GM18517 (cell line): ENCODE measurements around the gene EPHB2.

Source experiments
- ATAC-seq: cut with Tn5 transposase; IDR thresholded peaks from one replicate; pipeline ENCODE4 v1.9.1; 2021; ENCODE audit warnings: mild to moderate bottlenecking, moderate library complexity; ENCODE audit not compliant: unreplicated experiment

Gene EPHB2

DNA sequence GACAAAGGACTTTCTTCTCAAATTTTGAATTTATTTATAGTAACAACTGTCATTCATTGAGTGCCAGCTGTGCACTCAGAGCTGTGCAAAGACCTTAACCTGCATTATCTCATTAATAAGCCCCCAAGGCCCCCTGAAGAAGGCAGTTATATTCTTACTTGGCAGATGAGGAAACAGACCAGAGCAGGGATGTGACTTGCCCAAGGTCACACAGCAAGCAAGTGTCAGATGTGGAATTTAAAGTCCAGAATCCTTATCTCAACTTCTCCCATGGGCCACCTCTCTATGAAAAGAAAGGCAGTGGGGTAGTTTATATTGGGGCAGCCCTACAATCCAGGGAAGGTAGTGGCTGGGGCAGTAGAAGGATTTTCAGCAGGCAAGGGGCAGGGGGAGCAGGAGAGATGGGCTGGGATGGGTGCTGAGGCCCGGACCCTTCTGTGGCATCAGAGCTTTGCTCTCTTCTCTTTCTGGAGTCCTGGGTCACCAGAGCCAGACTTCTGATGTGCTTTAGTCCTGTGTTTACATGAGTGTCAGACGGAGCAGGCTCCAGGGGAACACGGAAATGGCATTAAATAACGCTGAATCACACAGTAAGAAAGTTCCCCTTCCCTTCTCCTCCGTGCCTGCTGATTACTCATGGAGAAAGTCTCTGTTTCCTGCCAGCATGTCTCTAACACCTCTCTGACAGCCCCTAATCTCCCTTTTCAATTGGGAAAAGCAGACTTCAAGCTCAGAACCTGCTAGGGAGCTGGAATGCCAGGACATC, 39.5 kb downstream of the EPHB2 start:
- ATAC-seq: no peak

DNA sequence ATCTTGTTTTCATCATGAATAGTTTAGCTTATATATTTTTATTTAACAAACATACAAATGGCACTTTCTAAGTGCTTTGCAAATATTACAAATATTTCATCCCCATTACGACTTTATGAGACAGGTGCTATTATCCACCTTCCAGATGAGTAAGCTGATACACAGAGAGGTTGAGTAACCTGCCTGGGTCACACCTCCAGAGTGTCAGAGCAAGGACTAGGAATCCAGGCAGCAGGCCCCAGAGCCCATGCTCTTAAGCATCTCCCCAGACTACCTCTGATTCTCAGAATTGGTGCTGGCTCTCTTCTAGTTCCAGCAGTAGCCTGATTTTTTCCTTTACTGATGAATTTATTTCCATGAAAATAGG, 40.0 kb downstream of the EPHB2 start:
- ATAC-seq: no peak

DNA sequence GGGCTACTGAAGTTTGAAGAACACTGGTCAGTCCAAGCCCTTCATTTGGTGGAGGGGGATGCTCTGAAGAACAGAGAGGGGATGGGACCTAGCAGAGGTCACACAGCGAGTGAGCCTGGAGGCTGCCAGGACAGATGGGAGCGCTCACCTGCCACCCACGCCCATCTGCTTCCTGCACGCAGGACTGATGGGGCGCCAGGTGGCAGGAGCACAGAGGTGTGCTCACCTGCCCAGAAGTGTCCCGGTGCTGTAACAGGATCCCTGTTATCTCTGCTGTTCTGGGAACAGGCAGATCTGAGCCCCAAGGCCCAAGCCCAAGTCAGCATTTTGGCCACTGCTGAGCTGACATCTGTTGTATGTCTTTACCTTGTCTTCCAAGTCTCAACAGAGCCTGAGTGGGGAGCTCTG, 40.5 kb downstream of the EPHB2 start:
- no peak for ATAC-seq

DNA sequence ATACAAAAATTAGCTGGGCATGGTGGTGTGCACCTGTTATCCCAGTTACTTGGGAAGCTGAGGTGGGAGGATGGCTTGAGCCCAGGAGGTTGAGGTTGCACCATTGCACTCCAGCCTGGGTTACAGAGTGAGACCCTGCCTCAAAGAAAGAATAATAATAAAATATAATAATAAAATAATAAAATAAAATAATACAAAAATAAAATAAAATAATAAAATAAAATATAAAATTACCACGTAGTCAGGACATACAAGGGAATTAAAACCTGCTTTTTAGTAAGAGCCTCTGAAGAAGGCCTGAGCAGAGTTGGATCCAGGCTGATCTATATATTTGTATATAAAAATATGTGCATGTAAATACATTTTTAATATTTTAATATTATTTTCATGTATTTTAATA, 41.7 kb downstream of the EPHB2 start:
- no peak for ATAC-seq

DNA sequence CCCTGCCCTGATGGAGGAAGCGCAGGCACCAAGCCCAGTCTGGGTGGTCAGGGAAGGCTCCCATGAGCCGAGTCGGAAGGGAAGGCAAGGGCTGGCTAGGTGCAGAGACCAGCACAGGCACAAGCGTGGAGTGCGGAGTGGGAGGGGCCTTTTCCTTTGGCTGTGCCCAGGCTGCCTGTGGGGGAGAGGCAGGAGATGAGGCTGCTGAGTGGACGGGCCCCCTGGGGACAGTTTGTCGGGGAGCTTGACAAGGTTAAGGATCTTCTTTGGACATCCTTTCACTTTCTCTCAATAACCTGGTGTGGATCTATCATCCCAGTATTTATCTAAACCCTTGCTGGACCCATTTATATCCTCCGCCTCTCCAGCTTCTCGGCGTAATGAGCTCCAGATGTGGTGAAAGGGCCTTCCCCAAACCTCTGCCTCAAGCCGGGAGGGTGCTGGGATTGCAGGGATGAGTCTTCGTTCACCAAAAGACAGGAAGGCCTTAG, 42.9 kb downstream of the EPHB2 start:
- no peak for ATAC-seq

DNA sequence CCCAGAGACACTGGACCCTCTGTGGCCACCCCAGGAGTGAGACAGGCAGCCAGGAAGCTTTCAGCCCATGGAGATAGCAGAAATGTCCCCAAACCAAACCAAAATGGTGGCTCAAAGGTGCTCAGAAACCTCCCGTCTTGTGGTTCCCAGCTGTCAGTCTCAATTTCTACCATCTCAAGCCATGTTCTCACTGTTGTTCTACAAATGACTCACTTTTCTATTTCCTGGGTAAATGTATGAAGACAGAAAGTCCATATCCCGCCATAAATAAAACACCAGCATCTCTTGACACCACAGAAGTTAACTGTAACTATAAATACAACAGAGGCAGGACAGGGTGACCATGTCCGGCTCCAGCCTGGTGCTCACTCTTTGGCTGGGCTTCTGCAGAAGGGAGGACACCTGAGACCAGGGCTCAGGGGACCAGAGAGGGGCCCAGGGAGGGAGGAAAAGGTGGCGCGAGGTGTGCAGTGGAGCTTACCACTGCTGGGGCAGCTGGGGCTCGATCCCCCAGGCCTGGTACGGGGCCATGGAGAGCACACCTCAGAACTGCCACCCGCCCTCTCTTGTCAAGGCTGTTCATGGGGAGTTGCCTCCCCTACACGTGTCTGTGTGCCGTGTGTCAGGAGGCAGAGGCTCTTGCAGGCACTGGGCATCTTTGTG, 43.6 kb downstream of the EPHB2 start:
- no peak for ATAC-seq

DNA sequence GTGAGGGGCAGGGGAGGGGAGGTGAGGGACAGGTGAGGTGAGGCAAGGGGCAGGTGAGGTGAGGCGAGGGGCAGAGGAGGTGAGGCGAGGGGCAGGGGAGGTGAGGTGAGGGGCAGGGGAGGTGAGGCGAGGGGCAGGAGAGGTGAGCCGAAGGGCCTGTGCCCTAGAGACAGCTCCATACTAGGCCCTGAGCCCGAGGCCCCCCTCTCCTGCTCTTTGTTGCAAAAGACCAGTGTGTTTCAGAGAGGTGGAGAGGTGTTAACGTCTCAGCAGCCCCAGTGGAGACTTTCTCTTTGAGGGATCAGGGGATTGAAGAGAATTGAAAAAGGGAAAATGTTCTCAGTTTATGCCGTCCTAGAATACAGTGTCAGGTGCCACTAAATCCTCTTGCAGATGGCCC, 44.2 kb downstream of the EPHB2 start:
- ATAC-seq: no peak

DNA sequence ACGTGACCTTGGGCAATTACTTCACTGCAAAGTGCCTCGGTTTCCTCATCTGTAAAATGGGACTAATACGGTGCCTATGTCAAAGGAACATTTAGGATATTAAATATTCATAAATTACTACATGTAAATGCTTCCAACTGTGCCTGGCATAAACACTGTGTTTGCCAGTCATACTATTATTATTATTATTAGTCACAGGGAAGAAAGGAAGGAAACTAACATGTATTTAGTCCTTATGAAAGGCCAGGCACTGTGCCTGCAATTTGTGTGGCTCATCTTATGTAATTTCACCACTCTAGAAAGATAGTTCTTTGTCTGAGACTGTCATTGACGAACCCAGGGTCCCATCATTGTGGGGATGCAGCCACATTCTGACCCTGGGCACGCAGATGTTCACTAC, 45.0 kb downstream of the EPHB2 start:
- no peak for ATAC-seq

DNA sequence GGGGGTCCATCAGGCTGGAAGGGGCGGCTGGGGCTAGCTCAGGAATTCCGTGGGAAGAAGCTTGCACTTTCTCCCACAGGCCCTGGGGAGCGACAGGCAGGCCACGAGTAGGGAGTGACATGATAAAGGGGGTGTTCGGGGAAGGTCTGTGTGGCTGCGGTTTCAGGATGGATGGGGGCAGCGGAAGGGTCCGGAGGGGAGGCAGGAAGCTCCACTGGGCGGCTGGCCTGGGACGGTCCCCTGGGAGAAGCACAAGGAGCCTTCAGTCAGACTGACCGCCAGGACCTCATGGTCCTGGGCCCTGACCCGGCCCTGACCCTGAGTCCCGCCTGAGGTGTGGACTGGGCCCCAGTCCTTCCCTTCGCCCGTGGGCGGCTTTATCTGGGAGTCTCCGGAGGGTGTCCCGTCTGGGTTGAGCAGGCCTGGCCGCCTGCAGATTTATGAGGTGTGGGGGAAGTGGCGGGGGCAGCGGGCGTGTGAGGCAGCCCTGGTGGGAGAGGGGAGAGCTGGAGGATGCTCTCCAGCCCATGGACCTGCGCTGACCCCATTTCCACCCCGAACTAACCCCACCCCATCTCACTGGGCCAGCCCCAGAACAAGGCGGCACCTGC, 45.6 kb downstream of the EPHB2 start:
- ATAC-seq: no peak

DNA sequence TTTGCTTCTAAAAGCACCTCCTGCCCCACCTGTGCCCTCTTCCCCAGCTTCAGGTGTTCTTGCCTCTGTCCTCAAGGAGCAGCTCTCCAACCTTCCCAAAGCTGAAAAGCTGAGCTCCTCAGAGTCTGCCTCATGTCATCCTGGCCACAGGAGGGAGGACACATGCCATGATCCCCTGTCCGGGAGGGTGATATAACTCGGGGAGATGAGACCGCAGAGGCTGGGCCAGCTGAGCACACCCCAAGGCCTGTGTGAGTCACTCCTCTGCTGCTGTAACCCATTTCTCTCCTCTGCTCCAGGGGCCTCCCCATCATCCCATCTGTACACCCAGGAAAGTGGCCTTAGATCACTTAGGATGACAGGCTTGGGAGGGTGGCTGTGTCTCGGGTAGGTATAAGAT, 49.8 kb downstream of the EPHB2 start:
- no peak for ATAC-seq

DNA sequence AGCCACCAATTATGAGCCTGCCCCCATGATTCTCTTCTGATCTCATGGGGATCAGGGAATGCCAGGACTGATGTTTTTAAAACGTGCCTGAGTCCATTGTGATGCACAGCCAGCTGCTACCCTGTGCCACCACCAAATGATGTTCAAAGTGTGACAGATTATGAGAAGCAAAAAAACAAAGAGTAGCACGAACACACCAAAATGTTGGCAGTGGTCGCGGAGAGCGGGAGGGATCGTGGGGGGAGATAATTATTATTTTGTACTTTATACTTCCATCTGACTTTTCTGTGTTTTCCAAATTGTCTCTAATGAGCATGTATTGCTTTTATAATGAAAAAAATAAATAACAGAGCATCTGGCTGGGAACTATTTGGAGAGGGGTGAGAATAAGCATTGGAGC, 50.5 kb downstream of the EPHB2 start:
- no peak for ATAC-seq

DNA sequence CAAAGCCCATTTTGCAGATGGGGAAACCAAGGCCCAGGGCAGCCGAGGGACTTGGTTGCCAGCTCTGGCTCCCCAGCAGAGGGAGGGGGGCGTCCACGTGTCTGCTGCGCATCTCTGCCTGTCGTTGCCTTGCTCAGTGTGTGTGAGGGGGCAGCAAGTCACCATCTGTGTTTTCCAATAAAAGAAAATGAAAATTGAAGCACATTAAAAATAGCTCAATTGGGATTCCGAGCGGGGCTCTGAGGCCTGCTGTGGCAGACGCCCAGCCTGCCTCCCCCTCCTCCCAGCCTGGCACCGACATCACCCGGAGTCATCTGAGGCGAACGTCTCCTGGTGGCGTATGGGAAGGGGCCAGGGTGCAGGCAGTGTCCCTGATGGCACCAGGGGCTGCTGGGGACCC, 51.2 kb downstream of the EPHB2 start:
- ATAC-seq: no peak

DNA sequence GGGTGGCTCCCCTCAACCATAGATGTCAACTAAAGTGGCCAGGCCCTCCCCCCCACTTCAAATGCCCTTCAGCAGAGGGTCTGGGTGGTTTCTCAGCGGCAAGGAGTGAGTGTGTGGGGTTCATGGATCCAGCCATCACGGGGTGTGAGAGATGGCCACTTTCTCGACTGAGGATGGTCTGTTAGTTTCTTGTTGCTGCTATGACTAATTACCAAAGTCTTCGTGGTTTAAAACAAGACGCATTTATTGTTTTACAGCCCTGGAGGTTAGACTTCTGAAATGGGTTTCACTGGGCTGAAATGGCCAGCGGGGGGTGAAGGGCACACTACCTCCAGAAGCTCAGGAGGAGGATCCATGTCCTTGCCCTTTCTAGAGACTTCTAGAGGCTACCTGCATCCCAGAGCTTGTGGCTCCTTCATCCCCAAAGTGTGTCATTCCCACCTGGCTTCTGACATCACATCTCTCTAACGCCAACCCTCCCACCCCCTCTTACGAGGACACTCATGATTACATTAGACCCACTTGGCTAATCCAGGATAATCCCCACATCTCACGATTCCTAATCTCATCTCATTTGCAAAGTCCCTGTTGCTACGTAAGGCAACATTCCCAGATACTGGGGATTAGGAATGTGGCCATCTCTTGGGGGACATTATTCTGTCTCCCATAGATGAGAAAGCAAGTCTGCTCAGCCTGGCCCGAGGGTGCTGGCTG, 53.0 kb downstream of the EPHB2 start:
- no peak for ATAC-seq

DNA sequence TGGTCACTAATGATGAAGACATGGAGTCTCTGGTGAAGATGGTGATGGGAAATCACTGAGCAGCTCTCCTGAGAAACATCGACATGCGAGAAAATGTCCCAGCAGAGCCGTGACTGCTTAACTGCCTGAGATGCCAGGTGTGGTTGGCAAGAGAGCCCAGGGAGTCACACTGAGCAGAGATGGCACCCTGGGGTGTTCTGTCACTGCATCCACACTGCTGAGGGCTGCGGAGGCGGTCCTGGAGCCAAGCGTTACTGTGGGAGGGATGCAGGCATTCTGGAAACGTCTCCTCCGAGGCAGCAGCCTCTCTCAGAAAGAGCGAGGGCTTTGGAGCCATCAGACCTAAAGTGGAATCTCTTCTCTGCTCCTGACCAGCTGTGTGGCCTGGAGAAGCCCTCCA, 57.2 kb downstream of the EPHB2 start:
- no peak for ATAC-seq

DNA sequence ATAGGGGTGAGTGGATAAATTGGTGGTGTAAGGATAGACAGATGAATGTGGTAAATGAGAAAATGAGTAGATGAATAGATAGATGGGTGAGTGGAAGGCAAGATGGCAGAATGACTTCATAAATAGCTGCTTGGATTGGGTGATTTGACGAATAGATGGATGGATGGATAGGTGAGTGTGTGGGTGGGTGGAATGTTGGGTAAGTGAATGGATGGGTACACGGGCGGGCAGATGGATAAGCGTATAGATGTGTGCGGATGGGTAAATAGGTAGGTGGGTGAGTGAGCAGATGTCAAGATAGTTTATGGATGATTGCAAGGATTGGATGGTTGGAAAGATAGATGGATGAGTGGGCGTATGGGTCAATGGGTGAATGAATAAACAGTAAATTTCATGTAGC, 59.3 kb downstream of the EPHB2 start:
- no peak for ATAC-seq

DNA sequence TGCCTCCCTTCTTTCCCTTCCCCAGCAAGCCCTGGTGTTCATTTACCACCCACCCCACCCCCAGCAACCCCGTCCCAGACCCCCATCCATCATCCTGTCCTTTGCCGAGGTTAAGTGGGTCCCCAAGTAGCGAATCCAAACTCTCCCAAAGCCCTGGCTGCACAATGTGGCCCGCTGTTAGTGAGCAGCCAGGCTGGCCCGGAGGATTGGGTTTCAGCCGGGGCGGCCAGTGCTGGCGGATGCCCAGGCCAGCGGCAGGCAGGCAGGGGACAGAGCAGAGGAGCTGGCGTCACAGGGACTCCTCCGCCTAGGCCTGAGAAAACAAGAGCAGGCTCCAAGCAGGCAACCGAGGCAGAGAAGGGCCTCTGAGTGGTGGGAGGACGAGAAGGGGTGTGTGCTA, 61.4 kb downstream of the EPHB2 start:
- no peak for ATAC-seq

DNA sequence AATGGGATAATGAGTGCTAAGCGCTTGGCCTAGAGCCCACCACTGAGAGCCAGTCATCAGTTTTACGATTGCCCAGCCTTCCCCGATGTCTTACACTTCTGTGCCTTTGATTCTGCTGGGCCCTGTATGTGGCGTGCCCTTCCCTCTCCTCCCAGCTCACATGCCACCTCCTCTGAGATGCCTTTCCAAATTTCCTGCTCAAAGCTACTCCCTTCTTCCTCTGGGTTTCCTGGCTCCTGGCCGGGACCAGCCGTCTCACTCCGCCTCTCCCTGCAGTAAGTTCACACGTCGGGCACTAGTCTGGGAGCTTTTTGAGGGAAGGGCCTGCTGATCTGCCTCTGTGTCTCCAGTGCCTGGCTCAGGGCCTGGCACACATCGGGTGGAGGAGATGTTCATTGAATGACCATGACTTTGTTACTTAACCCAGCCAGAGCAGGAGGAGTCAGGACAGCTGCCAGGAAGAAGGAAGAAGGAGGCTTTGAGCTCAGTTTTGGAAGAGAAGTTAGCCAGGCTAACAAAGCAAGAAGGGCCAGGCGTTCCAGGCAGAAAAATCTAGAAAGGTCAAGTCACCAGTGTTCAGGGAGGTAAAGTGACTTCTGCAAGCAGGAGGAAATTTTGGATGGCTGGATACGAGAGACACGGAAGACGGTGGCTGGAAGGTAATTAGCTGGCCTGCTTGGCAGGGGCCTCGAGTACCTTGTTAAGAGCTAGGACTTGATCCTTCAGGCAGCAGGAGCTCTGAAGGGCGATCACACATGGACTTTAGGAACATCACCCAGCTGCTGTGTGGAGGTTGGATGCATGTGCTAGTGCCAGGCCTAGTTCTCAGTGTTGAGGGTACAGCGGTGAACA, 63.6 kb downstream of the EPHB2 start:
- ATAC-seq: no peak

DNA sequence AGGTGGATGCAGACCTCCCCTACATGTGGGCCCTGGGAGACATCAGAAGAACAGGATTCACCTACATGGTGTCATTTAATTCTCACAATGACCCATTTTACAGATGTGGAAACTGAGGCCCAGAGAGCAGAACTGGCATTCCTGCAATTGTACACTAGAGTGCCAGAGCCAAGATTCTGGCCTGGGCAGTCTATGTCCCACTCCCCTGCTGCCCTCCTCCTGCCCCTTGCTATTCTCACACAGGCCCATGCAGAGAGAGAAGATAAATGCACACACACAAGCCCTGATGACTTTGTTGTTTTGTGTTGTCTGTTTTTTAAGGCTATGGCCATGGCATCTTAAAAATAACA, 64.2 kb downstream of the EPHB2 start:
- no peak for ATAC-seq

DNA sequence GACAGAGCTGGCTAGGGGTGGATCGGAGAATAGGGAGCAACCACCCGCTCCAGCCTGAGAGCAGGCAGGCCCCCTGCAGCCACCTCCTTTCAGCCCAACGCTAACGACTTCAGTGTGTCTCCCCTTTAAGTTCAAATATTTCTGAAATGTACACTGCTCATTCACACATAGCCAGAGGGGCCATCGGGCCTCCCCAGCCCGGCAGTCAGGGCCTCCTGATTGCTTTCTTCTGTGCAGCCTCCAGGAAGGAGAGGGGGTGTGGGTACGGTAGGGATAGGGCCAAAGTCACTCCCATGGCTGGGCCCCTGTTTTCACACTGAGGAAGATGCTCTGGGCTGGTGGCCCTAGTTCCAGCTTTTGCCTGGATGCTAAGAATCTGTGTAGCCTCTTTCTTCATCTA, 64.8 kb downstream of the EPHB2 start:
- no peak for ATAC-seq

DNA sequence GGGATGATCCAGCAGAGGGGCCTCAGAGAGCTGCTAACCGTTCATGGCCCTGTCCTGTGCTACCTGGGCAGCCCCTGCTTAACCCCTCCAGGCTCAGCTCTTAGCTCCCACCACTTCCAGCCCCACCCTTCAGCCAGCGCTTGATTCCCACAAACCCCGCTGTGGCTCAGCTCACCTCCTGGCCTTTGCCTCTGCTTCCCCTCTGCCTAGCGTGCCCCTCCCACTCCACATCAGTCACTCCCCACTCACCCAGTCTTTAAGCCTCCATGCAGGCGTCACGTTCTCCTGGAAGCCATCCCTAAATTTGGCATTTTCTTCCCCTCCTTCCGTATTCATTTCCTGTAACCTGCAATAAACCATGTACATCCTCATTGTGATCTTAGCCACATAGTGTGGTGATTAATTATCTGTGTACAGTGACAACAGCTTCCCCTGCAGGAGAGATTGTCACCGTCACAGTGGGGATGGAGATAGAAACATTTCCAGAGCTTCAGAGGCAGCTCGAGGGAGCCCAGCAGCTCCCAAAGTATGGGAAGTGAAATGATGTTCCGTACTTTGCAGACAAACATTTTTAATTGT, 65.5 kb downstream of the EPHB2 start:
- no peak for ATAC-seq
